Rectal smooth muscle tissue (tissue), 1 donor: ENCODE results near the gene GIN1.
"Not testable (repeated sequence)": the region's sequence is repeated elsewhere in the genome, so short reads cannot be mapped to it uniquely, and the experiment has no call there.

ENCODE experiments used
- H3K27ac ChIP-seq: one replicate; pipeline ENCODE4 v1.7.0; 2013; ENCODE audit warnings: low read depth, low read length, inconsistent platforms
- H3K27me3 ChIP-seq: one replicate; pipeline ENCODE4 v1.7.0; 2013; ENCODE audit warnings: low read length; ENCODE audit not compliant: control insufficient read depth, insufficient read depth
- H3K36me3 ChIP-seq: one replicate; pipeline ENCODE4 v1.7.0; 2013; ENCODE audit warnings: low read length; ENCODE audit not compliant: control insufficient read depth, insufficient read depth
- H3K4me1 ChIP-seq: one replicate; pipeline ENCODE4 v1.7.0; 2013; ENCODE audit warnings: low read length; ENCODE audit not compliant: control insufficient read depth, insufficient read depth
- H3K4me3 ChIP-seq: one replicate; pipeline ENCODE4 v1.7.0; 2013; ENCODE audit warnings: low read length
- H3K9ac ChIP-seq: one replicate; pipeline ENCODE4 v1.7.0; 2013; ENCODE audit warnings: low read length

The GIN1 gene

DNA sequence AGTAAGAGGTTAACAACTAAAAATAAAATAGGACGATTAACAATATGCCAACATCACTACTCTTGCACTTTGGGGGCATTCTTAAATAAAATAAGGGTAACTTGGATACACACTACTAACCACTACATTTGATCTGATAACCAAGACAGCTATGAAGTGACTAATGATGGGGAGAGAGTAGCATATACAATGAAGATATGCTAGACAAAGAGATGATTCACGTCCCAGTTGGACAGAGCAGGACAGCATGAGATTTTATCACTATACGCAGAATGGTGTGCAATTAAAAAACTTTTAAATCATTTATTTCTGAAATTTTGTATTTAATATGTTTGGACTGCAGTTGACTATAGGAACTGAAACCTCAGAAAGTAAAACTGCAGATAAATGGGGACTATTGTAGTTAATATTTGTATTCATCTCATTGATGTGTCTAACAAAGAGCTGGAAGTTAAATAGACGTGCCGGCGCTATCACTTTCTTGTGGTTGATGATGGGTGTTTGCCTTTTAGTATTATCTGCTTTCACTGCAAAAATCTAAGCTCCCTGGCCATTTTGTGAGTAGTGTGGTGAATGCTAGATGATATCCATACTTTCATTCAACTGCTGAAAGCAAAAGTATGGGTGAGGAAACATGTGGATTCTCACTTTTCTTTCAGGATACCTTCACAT is 18.7 kb downstream of the GIN1 start:
- Histone ChIP-seq H3K4me1 (no peaks in the 10 kb centered on the region), H3K27me3 (no peaks in the 10 kb centered on the region), H3K36me3 (no peaks in the 10 kb centered on the region), H3K4me3 (no peak overlapping the region), H3K27ac (no peak overlapping the region), H3K9ac (no peak overlapping the region)

- no peak overlapping the region for H3K9ac ChIP-seq
- H3K27ac ChIP-seq, result no peak overlapping the region
- no peaks in the 10 kb centered on the region for H3K27me3 ChIP-seq
- H3K36me3 ChIP-seq, result no peaks in the 10 kb centered on the region
- H3K4me3 ChIP-seq, result no peak overlapping the region
- no peaks in the 10 kb centered on the region for H3K4me1 ChIP-seq
Observed at GRCh38 chr5:103098993-103099392, 20.9 kb downstream of the GIN1 start.

DNA sequence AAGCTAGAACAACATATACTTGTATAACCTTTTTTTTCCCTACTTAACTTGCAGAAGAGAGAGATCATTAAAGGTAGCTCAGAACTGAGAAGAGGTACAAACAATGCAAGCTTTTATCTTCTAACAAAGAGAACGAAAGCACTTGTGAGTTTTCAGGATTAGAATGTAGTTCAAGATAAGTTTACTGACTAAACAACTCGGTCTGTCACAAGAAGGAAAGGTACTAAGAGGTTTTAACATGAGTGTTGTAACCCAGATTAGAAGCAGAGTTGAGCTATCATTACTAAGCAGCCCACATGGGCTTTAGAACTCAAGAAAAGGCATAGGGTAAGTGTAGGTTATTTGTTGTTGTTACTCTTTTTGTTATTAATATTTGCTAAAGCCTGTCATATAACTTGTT is 25.2 kb downstream of the GIN1 start:
- Histone ChIP-seq H3K27ac (no peak overlapping the region), H3K27me3 (no peaks in the 10 kb centered on the region), H3K4me1 (no peaks in the 10 kb centered on the region), H3K36me3 (no peaks in the 10 kb centered on the region), H3K9ac (no peak overlapping the region), H3K4me3 (no peak overlapping the region)

GRCh38 chr5:103093727-103094126 is 26.2 kb downstream of the GIN1 start:
- Histone ChIP-seq H3K27me3 (no peaks in the 10 kb centered on the region), H3K4me3 (no peak overlapping the region), H3K36me3 (no peaks in the 10 kb centered on the region), H3K4me1 (no peaks in the 10 kb centered on the region), H3K9ac (no peak overlapping the region), H3K27ac (no peak overlapping the region)

- Histone ChIP-seq H3K36me3 (no peaks in the 10 kb centered on the region), H3K4me3 (no peak overlapping the region), H3K27ac (no peak overlapping the region), H3K27me3 (no peaks in the 10 kb centered on the region), H3K9ac (no peak overlapping the region), H3K4me1 (no peaks in the 10 kb centered on the region)
Observed at GRCh38 chr5:103092676-103093075, 27.3 kb downstream of the GIN1 start.

DNA sequence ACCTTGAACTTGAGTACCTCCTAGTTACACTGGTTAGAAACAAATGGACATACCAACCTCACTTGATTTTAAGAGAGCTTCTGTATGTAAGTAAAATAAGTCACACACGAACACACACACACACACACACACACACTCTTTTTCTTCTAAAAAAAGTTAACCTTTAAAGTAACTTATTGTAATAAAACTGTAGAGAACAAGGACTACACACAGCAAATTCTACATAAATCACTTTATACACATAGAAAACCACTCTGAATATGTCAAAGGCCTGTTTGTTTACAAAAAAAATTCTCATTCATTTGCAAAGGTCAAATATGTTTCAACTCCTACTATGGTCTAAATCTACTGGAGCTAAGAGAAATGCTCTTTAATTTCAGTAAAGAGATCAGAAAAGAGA is 29.1 kb downstream of the GIN1 start:
- Histone ChIP-seq H3K9ac (no peak overlapping the region), H3K27ac (no peak overlapping the region), H3K27me3 (no peaks in the 10 kb centered on the region), H3K4me3 (no peak overlapping the region), H3K36me3 (no peaks in the 10 kb centered on the region), H3K4me1 (no peaks in the 10 kb centered on the region)

GRCh38 chr5:103089272-103089671 is 30.7 kb downstream of the GIN1 start:
- Histone ChIP-seq H3K27me3 (no peaks in the 10 kb centered on the region), H3K9ac (no peak overlapping the region), H3K27ac (no peak overlapping the region), H3K4me3 (no peak overlapping the region), H3K4me1 (no peaks in the 10 kb centered on the region), H3K36me3 (no peaks in the 10 kb centered on the region)

GRCh38 chr5:103086547-103086946 is 33.4 kb downstream of the GIN1 start:
- H3K36me3 ChIP-seq, result no peaks in the 10 kb centered on the region

DNA sequence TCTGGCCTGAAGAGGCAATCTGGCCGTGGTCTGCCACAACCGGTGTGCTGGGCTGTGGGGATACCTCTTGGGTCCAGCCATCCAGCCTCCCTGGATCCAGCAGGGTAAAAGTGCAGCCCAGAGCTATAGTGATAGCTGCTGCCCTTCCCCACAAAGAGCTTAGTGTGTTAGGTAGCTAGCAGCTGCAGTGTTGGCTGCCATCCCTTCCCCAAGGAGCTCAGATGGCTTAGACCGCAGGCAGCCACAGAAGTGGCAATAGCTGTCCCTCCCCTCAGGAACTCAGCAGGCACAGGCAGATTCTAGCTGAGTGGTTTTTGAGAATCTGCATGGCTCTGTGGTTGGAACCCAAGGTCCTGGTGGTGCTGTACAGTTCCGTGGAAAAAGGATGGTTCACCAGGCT is 40.1 kb downstream of the GIN1 start:
- no peak overlapping the region for H3K4me3 ChIP-seq
- no peaks in the 10 kb centered on the region for H3K27me3 ChIP-seq
- no peak overlapping the region for H3K9ac ChIP-seq
- H3K4me1 ChIP-seq, result no peaks in the 10 kb centered on the region
- H3K36me3 ChIP-seq, result no peaks in the 10 kb centered on the region
- no peak overlapping the region for H3K27ac ChIP-seq

More at GRCh38 chr5:103086547-103086946, 33.4 kb downstream of the GIN1 start:
- H3K9ac ChIP-seq, result no peak overlapping the region
- H3K4me3 ChIP-seq, result no peak overlapping the region
- no peak overlapping the region for H3K27ac ChIP-seq
- no peaks in the 10 kb centered on the region for H3K27me3 ChIP-seq
- H3K4me1 ChIP-seq, result no peaks in the 10 kb centered on the region

DNA sequence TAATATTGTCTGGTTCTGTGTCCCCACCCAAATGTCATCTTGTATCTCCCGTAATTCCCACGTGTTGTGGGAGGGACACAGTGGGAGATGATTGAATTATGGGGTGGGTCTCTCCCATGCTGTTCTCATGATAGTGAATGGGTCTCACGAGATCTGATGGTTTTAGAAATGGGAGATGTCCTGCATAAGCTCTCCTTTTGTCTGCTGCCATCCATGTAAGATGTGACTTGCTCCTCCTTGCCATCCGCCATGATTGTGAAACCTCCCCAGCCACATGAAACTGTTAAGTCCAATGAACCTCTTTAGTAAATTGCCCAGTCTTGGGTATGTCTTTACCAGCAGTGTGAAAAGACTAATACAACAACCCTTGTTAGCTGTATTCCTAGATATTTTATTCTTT is 44.5 kb downstream of the GIN1 start:
- Histone ChIP-seq H3K36me3 (no peaks in the 10 kb centered on the region), H3K4me3 (no peak overlapping the region), H3K9ac (no peak overlapping the region), H3K27me3 (no peaks in the 10 kb centered on the region), H3K27ac (no peak overlapping the region), H3K4me1 (no peaks in the 10 kb centered on the region)

DNA sequence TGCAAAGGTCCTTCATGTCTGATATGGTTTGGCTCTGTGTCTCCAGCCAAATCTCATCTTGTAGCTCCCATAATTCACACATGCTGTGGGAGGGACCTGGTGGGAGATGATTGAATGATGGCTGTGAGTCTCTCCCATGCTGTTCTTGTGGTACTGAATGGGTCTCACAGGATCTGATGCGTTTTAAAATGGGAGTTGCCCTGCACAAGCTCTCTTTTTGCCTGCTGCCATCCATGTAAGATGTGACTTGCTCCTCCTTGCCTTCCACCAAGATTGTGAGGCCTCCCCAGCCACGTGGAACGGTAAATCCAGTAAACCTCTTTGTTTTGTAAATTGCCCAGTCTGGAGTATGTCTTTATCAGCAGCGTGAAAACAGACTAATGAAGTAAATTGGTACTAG is 46.4 kb downstream of the GIN1 start:
- not testable (repeated sequence) for H3K36me3 ChIP-seq, H3K9ac ChIP-seq, H3K4me3 ChIP-seq, H3K27me3 ChIP-seq, H3K27ac ChIP-seq, H3K4me1 ChIP-seq

- Histone ChIP-seq H3K4me3 (no peak overlapping the region), H3K27me3 (no peaks in the 10 kb centered on the region), H3K27ac (no peak overlapping the region), H3K9ac (no peak overlapping the region), H3K4me1 (no peaks in the 10 kb centered on the region), H3K36me3 (no peaks in the 10 kb centered on the region)
Observed at GRCh38 chr5:103066326-103066725, 53.6 kb downstream of the GIN1 start.

- Histone ChIP-seq H3K4me1 (no peaks in the 10 kb centered on the region), H3K9ac (no peak overlapping the region), H3K36me3 (no peaks in the 10 kb centered on the region), H3K27ac (no peak overlapping the region), H3K4me3 (no peak overlapping the region), H3K27me3 (no peaks in the 10 kb centered on the region)
Observed at GRCh38 chr5:103060424-103060954, 59.4 kb downstream of the GIN1 start.
